DND-41 (cell line): ENCODE measurements around the gene ERCC6.

Experiments
- ATAC-seq: fragments of 200-7000 bp; cut with Tn5 transposase; 3 replicates; pipeline ENCODE4 v1.9.1; 2021; ENCODE audit warnings: low read depth; ENCODE audit not compliant: insufficient read depth
- DNase-seq: peaks from one replicate; pipeline ENCODE4 v3.0.0-alpha.2; 2020
- H2AFZ ChIP-seq: 2 replicates; pipeline ENCODE4 v1.6.0; 2012; ENCODE audit warnings: low read depth, low read length
- H3K27ac ChIP-seq: 2 replicates; pipeline ENCODE4 v1.5.1; 2012; ENCODE audit warnings: low read length, inconsistent platforms
- H3K27me3 ChIP-seq: fragments of 200-600 bp; sonication (generic); 2 replicates; pipeline ENCODE4 v1.6.0; 2012; ENCODE audit warnings: low read length, mild to moderate bottlenecking, inconsistent platforms; ENCODE audit not compliant: insufficient read depth, poor library complexity
- H3K36me3 ChIP-seq: 2 replicates; pipeline ENCODE4 v1.5.1; 2012; ENCODE audit warnings: low read length, inconsistent platforms; ENCODE audit not compliant: insufficient read depth
- H3K4me1 ChIP-seq: 2 replicates; pipeline ENCODE4 v1.5.1; 2012; ENCODE audit warnings: mild to moderate bottlenecking, low read length; ENCODE audit not compliant: insufficient read depth
- H3K4me2 ChIP-seq: 2 replicates; pipeline ENCODE4 v1.6.0; 2012; ENCODE audit warnings: mild to moderate bottlenecking, moderate library complexity, low read length, inconsistent platforms; ENCODE audit not compliant: insufficient read depth
- H3K4me3 ChIP-seq, 2 experiments: fragments of 200-600 bp in 1 of 2; shearing (Covaris generic) in 1 of 2; 2 replicates each; pipeline ENCODE4 v1.5.1; 2012 to 2016; ENCODE audit warnings: inconsistent platforms in 2 of 2, low read length in 2 of 2, mild to moderate bottlenecking in 2 of 2, low read depth in 1 of 2, moderate library complexity in 1 of 2
- H3K79me2 ChIP-seq: 2 replicates; pipeline ENCODE4 v1.6.0; 2012; ENCODE audit warnings: low read length, inconsistent platforms; ENCODE audit not compliant: insufficient read depth
- H3K9ac ChIP-seq: 2 replicates; pipeline ENCODE4 v1.6.0; 2012; ENCODE audit warnings: low read depth, mild to moderate bottlenecking, inconsistent platforms, low read length, moderate library complexity
- H3K9me3 ChIP-seq: 2 replicates; pipeline ENCODE4 v1.5.1; 2012; ENCODE audit warnings: low read length, moderate library complexity, mild to moderate bottlenecking, inconsistent platforms; ENCODE audit not compliant: insufficient read depth, severe bottlenecking
- H4K20me1 ChIP-seq: 2 replicates; pipeline ENCODE4 v1.6.0; 2012; ENCODE audit warnings: low read length; ENCODE audit not compliant: insufficient read depth
- CTCF ChIP-seq: IDR thresholded peaks from 2 replicates; pipeline ENCODE4 v1.5.1; 2012; ENCODE audit warnings: borderline replicate concordance, low read length, moderate library complexity, mild to moderate bottlenecking; ENCODE audit not compliant: poor library complexity, severe bottlenecking; ENCODE audit errors: extremely low read depth
- EZH2 ChIP-seq: IDR thresholded peaks from 3 replicates; pipeline ENCODE4 v1.6.1; 2012; ENCODE audit warnings: borderline replicate concordance, low read depth, mild to moderate bottlenecking, moderate library complexity, low read length, inconsistent platforms; ENCODE audit not compliant: severe bottlenecking

ERCC6 gene

DNA sequence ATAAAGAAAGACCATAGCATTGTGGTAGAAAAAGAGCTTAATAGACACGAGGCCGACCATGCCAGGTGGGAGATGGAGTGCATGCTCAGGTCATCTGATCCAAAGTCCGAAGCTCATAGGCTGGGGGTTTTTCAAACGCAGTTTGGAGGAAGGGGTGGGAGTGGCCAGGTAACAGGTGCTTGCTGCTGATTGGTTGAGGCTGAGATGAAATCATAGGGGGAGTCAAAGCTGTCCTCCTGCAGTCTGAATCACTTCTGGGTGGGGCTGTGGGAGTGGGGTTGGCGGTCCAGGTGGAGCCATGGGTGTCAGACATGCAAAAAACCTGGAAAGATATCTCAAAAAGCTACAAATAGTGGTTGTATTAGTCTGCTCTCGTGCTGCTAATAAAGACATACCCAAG is 2.8 kb upstream of the ERCC6 start:
- no peak for DNase-seq
- Histone ChIP-seq H3K9me3 (peaks cover 5% of the 10 kb centered on the region), H3K36me3 (no peaks in the 10 kb centered on the region), H4K20me1 (no peaks in the 10 kb centered on the region), H2AFZ (no peak overlapping the region), H3K27ac (no peak overlapping the region), H3K4me1 (peaks cover 20% of the 10 kb centered on the region), H3K27me3 (no peaks in the 10 kb centered on the region), H3K4me3 (no peak overlapping the region), H3K4me2 (no peak overlapping the region), H3K9ac (no peak overlapping the region), H3K79me2 (peaks cover 8% of the 10 kb centered on the region)
- no peak for ATAC-seq
- TF ChIP-seq CTCF: no peak
- no peak for TF ChIP-seq EZH2

DNA sequence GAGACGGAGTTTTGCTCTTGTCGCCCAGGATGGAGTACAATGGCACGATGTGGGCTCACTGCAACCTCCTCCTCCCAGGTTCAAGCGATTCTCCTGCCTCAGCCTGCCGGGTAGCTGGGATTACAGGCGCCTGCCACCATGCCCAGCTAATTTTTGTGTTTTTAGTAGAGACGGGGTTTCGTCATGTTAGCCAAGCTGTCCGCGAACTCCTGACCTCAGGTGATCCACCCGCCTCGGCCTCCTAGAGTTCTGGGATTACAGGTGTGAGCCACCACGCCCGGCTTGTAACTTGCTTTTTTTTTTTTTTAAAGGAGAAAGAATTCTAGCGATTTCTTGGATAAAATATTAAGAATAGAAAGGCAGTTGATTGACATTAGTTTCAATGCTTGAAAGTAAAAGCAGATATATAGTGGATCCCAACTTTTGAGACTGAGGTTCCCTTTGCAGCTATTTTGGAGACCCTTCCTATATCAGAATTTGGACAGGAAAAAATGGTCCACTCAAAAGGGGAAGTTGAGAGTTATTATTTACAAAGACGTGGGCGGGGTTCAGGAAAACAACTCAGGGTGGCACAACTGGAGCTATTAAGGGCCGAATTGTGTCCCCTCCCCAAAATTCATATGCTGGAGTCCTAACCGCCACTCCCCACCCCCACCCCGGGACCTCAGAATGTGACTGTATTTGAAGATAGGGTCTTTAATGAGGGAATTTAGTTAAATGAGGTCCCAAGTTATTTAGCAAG is 1.3 kb upstream of the ERCC6 start:
- Histone ChIP-seq H3K9me3 (peaks cover 4% of the 10 kb centered on the region), H3K4me2 (peak overlapping the region; percentile 96; the same call in 1 of the 2 replicates), H2AFZ (0 out of 2 replicates have a peak overlapping the region, but pooled peaks have one; percentile 94), H4K20me1 (no peaks in the 10 kb centered on the region), H3K9ac (no peak overlapping the region), H3K79me2 (peaks cover 9% of the 10 kb centered on the region), H3K4me1 (peaks cover 20% of the 10 kb centered on the region), H3K27ac (no peak overlapping the region), H3K27me3 (no peaks in the 10 kb centered on the region), H3K36me3 (no peaks in the 10 kb centered on the region), H3K4me3 (no peak overlapping the region)
- ATAC-seq (no peak), DNase-seq (no peak)
- no peak for TF ChIP-seq CTCF

DNA sequence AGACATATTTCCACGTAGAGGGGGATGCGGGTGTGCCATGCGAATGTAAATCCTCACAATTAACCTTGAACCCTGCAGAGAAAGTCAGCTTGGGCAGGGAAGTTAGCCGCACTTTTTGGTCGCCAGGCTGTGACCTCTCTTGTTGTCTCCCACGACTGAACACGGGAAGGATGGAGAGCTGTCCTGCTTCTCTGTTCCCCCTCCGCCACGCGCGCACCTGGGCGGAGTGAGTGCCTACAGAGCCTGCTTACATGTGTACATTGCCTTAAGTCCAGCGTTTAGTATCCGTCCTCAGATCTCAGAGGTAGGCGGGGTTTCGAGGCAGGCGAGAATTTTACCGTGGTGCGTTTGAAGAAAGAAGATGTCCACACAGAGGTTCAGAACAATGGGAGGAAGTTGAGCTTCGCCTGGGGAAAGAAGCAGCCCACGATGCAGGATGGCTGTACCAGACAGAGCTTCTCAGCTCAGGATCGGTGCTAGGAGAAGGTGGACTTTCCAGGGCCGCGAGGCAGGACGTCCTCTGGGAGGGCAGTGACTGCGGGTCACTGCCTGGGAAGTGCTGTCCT is 482 bp upstream of the ERCC6 start:
- peaks cover 20% of the 10 kb centered on the region for H3K4me1 ChIP-seq
- no peaks in the 10 kb centered on the region; the same call in 1 of the 2 replicates for H4K20me1 ChIP-seq
- DNase-seq (peak; percentile 22), ATAC-seq (peak; percentile 27)
- H3K27ac ChIP-seq: peak overlapping the region; percentile 45
- TF ChIP-seq EZH2 (no peak), CTCF (no peak)
- H3K36me3 ChIP-seq: no peaks in the 10 kb centered on the region
- H3K27me3 ChIP-seq: no peaks in the 10 kb centered on the region
- no peaks in the 10 kb centered on the region for H3K9me3 ChIP-seq
- peak overlapping the region; percentile 96 for H3K4me2 ChIP-seq
- H3K9ac ChIP-seq: peak overlapping the region; percentile 76
- H3K4me3 ChIP-seq: peak overlapping the region; percentile 72 to 74; a peak in 3 of 4 replicates
- H3K79me2 ChIP-seq: peaks cover 13% of the 10 kb centered on the region
- peak overlapping the region; percentile 94 for H2AFZ ChIP-seq
